NOMO-1 treated with DMSO at 0.1 percent for 48 hours (cell line): ENCODE results near the gene CIDEB.
"Not testable (repeated sequence)": the region's sequence is repeated elsewhere in the genome, so short reads cannot be mapped to it uniquely, and the experiment has no call there.

Experiments used
- DNase-seq: peaks from one replicate; lab custom pipeline; 2025; ENCODE audit not compliant: unreplicated experiment; lab: John Stamatoyannopoulos, UW

Gene CIDEB

GRCh38 chr14:24332268-24332993 is 24.7 kb upstream of the CIDEB start:
- DNase-seq = peak; percentile 82

- DNase-seq = no peak
Measured at GRCh38 chr14:24331731-24332267, 24.0 kb upstream of the CIDEB start.

- DNase-seq = no peak
Measured at GRCh38 chr14:24330973-24331674, 23.3 kb upstream of the CIDEB start.

GRCh38 chr14:24329736-24330135 is 22.0 kb upstream of the CIDEB start:
- peak; percentile 52 for DNase-seq

- DNase-seq = no peak
Measured at GRCh38 chr14:24329073-24329663, 21.4 kb upstream of the CIDEB start.

GRCh38 chr14:24327914-24328313 is 20.1 kb upstream of the CIDEB start:
- not testable (repeated sequence) for DNase-seq

GRCh38 chr14:24327303-24327702 is 19.5 kb upstream of the CIDEB start:
- DNase-seq = no peak

GRCh38 chr14:24325963-24326362 is 18.2 kb upstream of the CIDEB start:
- DNase-seq = no peak

GRCh38 chr14:24325041-24325530 is 17.3 kb upstream of the CIDEB start:
- DNase-seq = no peak

GRCh38 chr14:24324024-24324423 is 16.2 kb upstream of the CIDEB start:
- DNase-seq = no peak

- DNase-seq = no peak
Measured at GRCh38 chr14:24323341-24323740, 15.6 kb upstream of the CIDEB start.

- DNase-seq = no peak
Measured at GRCh38 chr14:24322672-24323071, 14.9 kb upstream of the CIDEB start.

GRCh38 chr14:24321212-24321975 is 13.6 kb upstream of the CIDEB start:
- DNase-seq = no peak

GRCh38 chr14:24317141-24317928 is 9.6 kb upstream of the CIDEB start:
- DNase-seq = no peak

GRCh38 chr14:24316597-24316950 is 8.8 kb upstream of the CIDEB start:
- DNase-seq = no peak

- no peak for DNase-seq
Measured at GRCh38 chr14:24315807-24316596, 8.2 kb upstream of the CIDEB start.

GRCh38 chr14:24315243-24315806 is 7.5 kb upstream of the CIDEB start:
- no peak for DNase-seq

- DNase-seq = no peak
Measured at GRCh38 chr14:24314377-24315193, 6.8 kb upstream of the CIDEB start.
